DOHH2 (cell line): ENCODE results near the gene PRR36.

ENCODE experiments used
- CTCF ChIP-seq: fragments of 200-600 bp; sonication (generic); IDR thresholded peaks from one replicate; pipeline ENCODE4 v1.5.1; 2014; ENCODE audit warnings: antibody characterized with exemption, mild to moderate bottlenecking, low read depth, low read length; ENCODE audit not compliant: poor library complexity, severe bottlenecking
- EZH2phosphoT487 ChIP-seq: fragments of 200-600 bp; sonication (generic); IDR thresholded peaks from 2 replicates; pipeline ENCODE4 v1.6.1; 2017; ENCODE audit warnings: borderline replicate concordance, mild to moderate bottlenecking, antibody characterized with exemption, low read length, moderate library complexity, mixed read lengths

DNA sequence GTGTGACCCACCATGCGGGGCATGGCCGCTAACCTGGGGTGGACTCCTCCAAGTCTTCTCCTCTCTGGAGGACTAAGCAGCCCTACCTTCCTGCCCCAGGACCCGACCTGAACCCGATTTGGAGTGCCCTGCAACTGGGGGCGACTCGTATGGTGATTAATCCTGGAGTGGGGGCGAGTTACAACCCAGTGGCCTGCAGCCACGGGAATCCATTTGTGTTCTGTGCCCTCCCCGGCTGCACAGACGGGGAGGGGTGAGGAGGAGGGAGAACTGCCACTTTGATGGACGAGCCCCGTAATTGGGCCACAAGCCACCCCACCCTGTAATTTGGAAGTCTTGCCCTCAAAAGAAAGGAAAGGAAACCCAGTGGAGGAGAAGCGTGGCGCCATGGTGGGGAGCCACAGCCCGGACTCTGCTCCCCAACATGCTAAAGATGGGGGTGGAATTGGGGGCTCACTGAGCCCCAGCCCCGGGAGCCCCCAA is 18.0 kb downstream of the PRR36 start:
- TF ChIP-seq CTCF (no peak), EZH2phosphoT487 (no peak)
